Chondrocyte (in vitro differentiated cells): Measurements from ENCODE around the gene IDH1. TPM values are rescaled to one million over a fixed set of nuclear protein-coding genes. Genes with fewer than 3 reads are reported as not detected.
"Not testable (repeated sequence)": the region's sequence is repeated elsewhere in the genome, so short reads cannot be mapped to it uniquely, and the experiment has no call there.

Experiments
- DNase-seq: peaks from one replicate; pipeline ENCODE4 v3.0.0; 2021; ENCODE audit warnings: mixed read lengths, low spot score
- H3K27ac Mint-ChIP-seq: one replicate; pipeline ENCODE4 v1.8.0; 2021; ENCODE audit warnings: mild to moderate bottlenecking, moderate library complexity, mixed read lengths; ENCODE audit not compliant: unreplicated experiment
- H3K27me3 Mint-ChIP-seq: 2 replicates; pipeline ENCODE4 v1.8.0; 2021; ENCODE audit warnings: low read depth, mixed read lengths
- H3K36me3 Mint-ChIP-seq: 2 replicates; pipeline ENCODE4 v1.8.0; 2021; ENCODE audit warnings: low read depth, mixed read lengths
- H3K4me1 Mint-ChIP-seq: 2 replicates; pipeline ENCODE4 v1.8.0; 2021; ENCODE audit warnings: low read depth, mild to moderate bottlenecking, mixed read lengths
- H3K4me3 Mint-ChIP-seq: one replicate; pipeline ENCODE4 v1.8.0; 2021; ENCODE audit warnings: mild to moderate bottlenecking, moderate library complexity, mixed read lengths; ENCODE audit not compliant: unreplicated experiment
- H3K9me3 Mint-ChIP-seq: 2 replicates; pipeline ENCODE4 v1.8.0; 2021; ENCODE audit warnings: low read depth, mixed read lengths
- total RNA-seq: library from RNA; stranded (reverse); gene quantifications from 3 replicates; pipeline ENCODE4 v1.2.1, GENCODE V29; 2021
- TF ChIP-seq, protein P1 (sequence below): fragments of 200-600 bp; sonication (generic); IDR thresholded peaks from 2 replicates; pipeline ENCODE4 v1.5.0; 2021; ENCODE audit warnings: antibody characterized with exemption, mild to moderate bottlenecking, moderate library complexity

Gene IDH1
- total RNA-seq, 1 donor from 2014 or later = 78.2 TPM

- TF ChIP-seq, protein P1, sequence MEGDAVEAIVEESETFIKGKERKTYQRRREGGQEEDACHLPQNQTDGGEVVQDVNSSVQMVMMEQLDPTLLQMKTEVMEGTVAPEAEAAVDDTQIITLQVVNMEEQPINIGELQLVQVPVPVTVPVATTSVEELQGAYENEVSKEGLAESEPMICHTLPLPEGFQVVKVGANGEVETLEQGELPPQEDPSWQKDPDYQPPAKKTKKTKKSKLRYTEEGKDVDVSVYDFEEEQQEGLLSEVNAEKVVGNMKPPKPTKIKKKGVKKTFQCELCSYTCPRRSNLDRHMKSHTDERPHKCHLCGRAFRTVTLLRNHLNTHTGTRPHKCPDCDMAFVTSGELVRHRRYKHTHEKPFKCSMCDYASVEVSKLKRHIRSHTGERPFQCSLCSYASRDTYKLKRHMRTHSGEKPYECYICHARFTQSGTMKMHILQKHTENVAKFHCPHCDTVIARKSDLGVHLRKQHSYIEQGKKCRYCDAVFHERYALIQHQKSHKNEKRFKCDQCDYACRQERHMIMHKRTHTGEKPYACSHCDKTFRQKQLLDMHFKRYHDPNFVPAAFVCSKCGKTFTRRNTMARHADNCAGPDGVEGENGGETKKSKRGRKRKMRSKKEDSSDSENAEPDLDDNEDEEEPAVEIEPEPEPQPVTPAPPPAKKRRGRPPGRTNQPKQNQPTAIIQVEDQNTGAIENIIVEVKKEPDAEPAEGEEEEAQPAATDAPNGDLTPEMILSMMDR = no peak
- peaks cover 9% of the 10 kb centered on the region for H3K9me3 Mint-ChIP-seq
- no peak for DNase-seq
- H3K4me3 Mint-ChIP-seq = no peak overlapping the region
- H3K27me3 Mint-ChIP-seq = no peaks in the 10 kb centered on the region
- H3K27ac Mint-ChIP-seq = no peak overlapping the region
- H3K36me3 Mint-ChIP-seq = peaks cover 48% of the 10 kb centered on the region
- H3K4me1 Mint-ChIP-seq = peaks cover 14% of the 10 kb centered on the region
These were observed 24.4 kb upstream of the IDH1 start for GRCh38 chr2:208279236-208279635.

DNA sequence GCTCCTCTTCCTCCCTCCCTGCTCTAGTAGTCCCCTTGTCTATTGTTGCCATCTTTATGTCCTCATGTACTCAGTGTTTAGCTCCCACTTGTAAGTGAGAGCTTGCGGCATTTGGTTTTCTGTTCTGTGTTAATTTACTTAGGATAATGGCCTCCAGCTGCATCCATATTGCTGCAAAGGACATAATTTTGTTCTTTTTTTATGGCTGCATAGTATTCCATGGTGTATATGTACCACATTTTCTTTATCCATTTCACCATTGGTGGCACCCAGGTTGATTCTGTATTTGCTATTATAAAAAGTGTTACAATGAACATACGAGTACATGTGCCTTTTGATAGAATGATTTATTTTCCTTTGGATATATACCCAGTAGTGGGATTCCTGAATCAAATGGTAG, 23.7 kb upstream of the IDH1 start:
- peaks cover 53% of the 10 kb centered on the region for H3K36me3 Mint-ChIP-seq
- H3K27ac Mint-ChIP-seq = no peak overlapping the region
- H3K9me3 Mint-ChIP-seq = peaks cover 9% of the 10 kb centered on the region
- H3K4me3 Mint-ChIP-seq = no peak overlapping the region
- TF ChIP-seq, protein P1 = no peak
- peaks cover 16% of the 10 kb centered on the region for H3K4me1 Mint-ChIP-seq
- no peaks in the 10 kb centered on the region for H3K27me3 Mint-ChIP-seq
- DNase-seq = no peak

DNA sequence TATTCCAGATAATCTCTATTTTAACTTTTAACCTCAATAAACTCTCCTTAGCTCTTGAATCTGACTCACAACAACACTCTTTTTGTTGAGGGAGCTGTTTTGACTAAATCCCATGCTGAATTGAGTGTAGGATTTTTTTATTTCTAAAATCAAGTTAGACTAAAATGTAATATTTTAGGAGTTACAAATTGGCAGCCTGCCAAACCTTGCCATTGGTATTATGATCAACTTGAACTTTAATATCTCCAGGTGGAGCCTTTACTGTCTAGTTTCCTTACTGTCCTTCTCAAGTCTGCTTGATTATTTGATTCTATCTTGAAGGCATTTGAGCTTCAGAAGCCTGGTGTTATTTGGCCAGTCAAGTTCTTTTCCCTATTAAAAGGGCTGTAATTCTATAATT, 19.9 kb upstream of the IDH1 start:
- Mint-ChIP-seq H3K36me3 (peaks cover 45% of the 10 kb centered on the region), H3K27ac (no peak overlapping the region), H3K4me3 (no peak overlapping the region), H3K4me1 (peaks cover 9% of the 10 kb centered on the region), H3K27me3 (no peaks in the 10 kb centered on the region), H3K9me3 (peaks cover 9% of the 10 kb centered on the region)
- no peak for DNase-seq
- TF ChIP-seq, protein P1 = no peak

DNA sequence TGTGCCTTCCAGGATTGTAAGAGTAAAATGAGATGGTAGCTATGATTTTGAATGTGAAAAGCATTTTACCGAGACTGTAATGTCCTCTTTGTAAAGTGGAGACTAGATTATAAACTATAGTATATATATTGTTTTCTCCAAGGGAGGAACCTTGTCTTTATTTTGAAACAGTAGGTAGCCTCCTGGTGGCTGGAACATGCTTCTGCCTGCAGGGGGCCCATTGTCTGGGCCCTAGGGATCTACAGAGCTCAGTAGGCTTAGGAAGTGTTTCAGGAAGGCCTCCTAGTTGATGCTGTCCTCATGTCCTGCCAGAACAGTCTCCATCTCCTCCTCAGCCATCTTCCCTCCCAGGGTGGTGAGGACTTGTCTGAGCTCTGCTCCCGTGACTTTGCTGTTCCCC, 14.2 kb upstream of the IDH1 start:
- Mint-ChIP-seq H3K9me3 (no peaks in the 10 kb centered on the region), H3K27ac (no peak overlapping the region), H3K4me1 (peaks cover 31% of the 10 kb centered on the region)

DNA sequence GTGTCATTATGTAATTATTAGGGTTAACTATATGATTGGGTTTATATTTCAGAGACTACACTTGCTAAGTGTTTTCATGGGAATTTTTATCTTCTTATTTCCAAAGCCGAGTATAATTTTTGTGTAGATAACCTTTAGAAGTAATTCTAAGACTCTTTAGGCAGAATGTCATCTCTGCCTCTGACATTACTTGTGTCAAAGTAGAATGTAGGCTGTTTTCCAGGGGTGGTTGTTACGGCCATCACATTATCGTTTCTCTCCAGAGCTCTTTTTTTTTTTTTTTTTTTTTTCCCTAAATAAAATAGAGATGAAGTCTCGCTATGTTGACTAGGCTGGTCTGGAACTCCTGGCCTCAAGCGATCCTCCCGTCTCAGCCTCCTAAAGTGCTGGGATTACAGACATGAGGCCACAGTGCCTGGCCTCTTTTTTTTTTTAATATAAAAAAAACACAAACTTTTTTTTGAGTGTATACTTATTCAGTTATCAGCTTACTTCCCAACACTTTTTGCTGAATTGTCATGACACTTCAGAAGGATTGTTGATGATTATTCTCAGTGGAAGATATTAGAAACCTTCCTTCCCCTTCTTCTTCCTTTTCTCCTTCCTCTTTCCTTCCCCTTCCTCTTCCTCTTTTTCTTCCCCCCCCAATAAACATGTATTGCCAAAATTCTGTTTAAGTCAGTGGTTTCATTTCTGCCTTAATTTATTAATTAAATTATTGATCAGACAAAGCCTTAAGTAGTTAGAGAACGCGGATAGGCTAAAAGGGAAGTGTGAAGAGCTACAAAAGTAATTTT, 13.5 kb upstream of the IDH1 start:
- H3K27me3 Mint-ChIP-seq = no peaks in the 10 kb centered on the region
- H3K27ac Mint-ChIP-seq = no peak overlapping the region
- H3K9me3 Mint-ChIP-seq = no peaks in the 10 kb centered on the region
- TF ChIP-seq, protein P1 = no peak
- peak overlapping the region; percentile 89 for H3K4me3 Mint-ChIP-seq
- H3K36me3 Mint-ChIP-seq = peaks cover 7% of the 10 kb centered on the region
- H3K4me1 Mint-ChIP-seq = peaks cover 33% of the 10 kb centered on the region
- DNase-seq = no peak

More for the DNA sequence above, 14.2 kb upstream of the IDH1 start:
- Mint-ChIP-seq H3K27me3 (no peaks in the 10 kb centered on the region), H3K36me3 (peaks cover 12% of the 10 kb centered on the region), H3K4me3 (no peak overlapping the region)
- DNase-seq = no peak
- TF ChIP-seq, protein P1 = peak; percentile 28

GRCh38 chr2:208267526-208267925, 12.7 kb upstream of the IDH1 start:
- Mint-ChIP-seq H3K4me1 (peaks cover 33% of the 10 kb centered on the region), H3K27ac (peak overlapping the region; percentile 99), H3K4me3 (peak overlapping the region; percentile 89)
- H3K27me3 Mint-ChIP-seq, H3K36me3 Mint-ChIP-seq, H3K9me3 Mint-ChIP-seq, DNase-seq: not testable (repeated sequence)
